ENCODE data around the gene ASB13. TPM values are rescaled to one million over a fixed set of nuclear protein-coding genes. Genes with fewer than 3 reads are reported as not detected.
A peak's percentile ranks its signal among the peaks of the same experiment; 100 is the strongest.

ASB13 gene
- total and polyA plus RNA-seq, 10 of the 15 experiments (the other 5 are each of a cell fraction or from before 2014, with no cell fraction given), result 0.02 to 0.59 (median 0.10) TPM; not detected in 2

- TF ChIP-seq MYC (IDR thresholded peaks at IDR 0.05; ENCODE audit: insufficient read depth, insufficient read length, insufficient replicate concordance, low read length, severe bottlenecking) (no peak), MXI1 (IDR thresholded peaks at IDR 0.05; ENCODE audit: low read depth, low read length) (no peak), ZNF622 (IDR thresholded peaks at IDR 0.05) (no peak), ZBTB11 (CRISPR knock-in tag; IDR thresholded peaks at IDR 0.05) (no peak), MAX (IDR thresholded peaks at IDR 0.05; ENCODE audit: low read depth, low read length) (no peak), CTCF (IDR thresholded peaks at IDR 0.05 in 2 of 3, conservative IDR thresholded peaks at IDR 0.05 in 1 of 3; ENCODE audit: control insufficient read depth in 2 of 3, extremely low read depth in 1 of 3, insufficient read depth in 1 of 3, low read depth in 3 of 3, low read length in 3 of 3) (peak; percentile 87 to 93 (median 89)), CREM (IDR thresholded peaks at IDR 0.05; ENCODE audit: low read depth) (no peak), IRF4 (IDR thresholded peaks at IDR 0.05; ENCODE audit: low read depth, low read length) (0 out of 2 replicates have a peak, but pooled peaks have one; percentile 17), TARDBP (IDR thresholded peaks at IDR 0.05; ENCODE audit: borderline replicate concordance) (no peak), YBX1 (IDR thresholded peaks at IDR 0.05) (no peak), RUNX3 (IDR thresholded peaks at IDR 0.05; ENCODE audit: low read length) (peak; percentile 24; the same call in 1 of the 2 replicates), SRF (IDR thresholded peaks at IDR 0.05; ENCODE audit: low read depth in 2 of 2, low read length in 2 of 2) (no peak)
Measured at GRCh38 chr10:5623081-5623748, 43.2 kb downstream of the ASB13 start (continued).
